HG03280 (cell line): Measurements from ENCODE around the gene INPP4B.
"Not testable (repeated sequence)": the region's sequence is repeated elsewhere in the genome, so short reads cannot be mapped to it uniquely, and the experiment has no call there.

ENCODE experiments used
- ATAC-seq: cut with Tn5 transposase; IDR thresholded peaks from one replicate; pipeline ENCODE4 v1.9.1; 2021; ENCODE audit warnings: mild to moderate bottlenecking, moderate library complexity; ENCODE audit not compliant: unreplicated experiment

The INPP4B gene

GRCh38 chr4:142419712-142420111 lies 426.4 kb downstream of the INPP4B start:
- no peak for ATAC-seq

GRCh38 chr4:142418697-142419096 lies 427.4 kb downstream of the INPP4B start:
- no peak for ATAC-seq

DNA sequence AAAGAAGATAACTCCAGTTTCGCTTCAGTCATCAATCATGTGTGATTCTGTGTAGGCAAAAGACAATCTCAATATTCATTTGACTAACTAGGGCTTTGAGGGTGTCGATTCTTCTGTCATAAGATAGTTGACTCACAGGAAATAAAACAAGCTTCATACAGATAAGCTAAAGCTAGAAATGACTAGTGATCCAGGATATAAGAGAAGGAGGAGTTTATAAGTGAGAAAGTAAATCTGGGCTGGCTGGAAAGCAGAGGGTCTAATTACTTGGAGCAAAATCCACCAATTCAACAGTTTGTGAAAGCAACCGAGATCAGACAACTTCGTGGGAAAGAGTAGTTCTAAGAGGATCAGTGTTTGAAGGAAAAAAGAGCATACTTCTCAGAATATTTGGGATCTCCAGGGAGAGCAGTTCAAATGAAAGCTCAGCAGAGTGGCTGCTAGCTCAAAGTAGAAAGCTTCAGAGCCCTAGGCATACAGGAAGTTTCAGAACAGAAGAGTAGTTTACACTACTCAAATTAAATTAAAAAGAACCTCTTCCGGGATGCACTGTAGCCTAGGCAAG lies 429.3 kb downstream of the INPP4B start:
- no peak for ATAC-seq

- ATAC-seq: no peak
Measured at GRCh38 chr4:142416121-142416520, 430.0 kb downstream of the INPP4B start.

- ATAC-seq: no peak
Measured at GRCh38 chr4:142414366-142414990, 431.6 kb downstream of the INPP4B start.

DNA sequence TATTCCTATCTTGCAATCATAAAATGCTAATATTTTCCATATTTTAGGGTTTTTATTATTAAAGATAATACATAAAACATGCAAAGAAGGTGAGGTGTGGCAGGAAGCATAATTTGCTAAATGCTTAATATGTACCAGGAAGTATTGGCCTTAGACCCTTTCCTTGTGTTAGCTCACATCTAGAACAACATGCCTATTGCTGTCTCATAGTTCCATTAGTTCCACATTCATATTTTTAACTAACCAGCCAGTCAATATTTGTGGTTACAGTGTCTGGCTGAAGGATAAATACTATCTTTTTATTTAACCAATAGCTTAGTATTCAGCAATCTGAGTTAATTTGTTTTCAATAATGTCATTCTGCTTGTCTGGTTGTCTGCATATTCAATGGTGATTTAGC lies 432.6 kb downstream of the INPP4B start:
- no peak for ATAC-seq

DNA sequence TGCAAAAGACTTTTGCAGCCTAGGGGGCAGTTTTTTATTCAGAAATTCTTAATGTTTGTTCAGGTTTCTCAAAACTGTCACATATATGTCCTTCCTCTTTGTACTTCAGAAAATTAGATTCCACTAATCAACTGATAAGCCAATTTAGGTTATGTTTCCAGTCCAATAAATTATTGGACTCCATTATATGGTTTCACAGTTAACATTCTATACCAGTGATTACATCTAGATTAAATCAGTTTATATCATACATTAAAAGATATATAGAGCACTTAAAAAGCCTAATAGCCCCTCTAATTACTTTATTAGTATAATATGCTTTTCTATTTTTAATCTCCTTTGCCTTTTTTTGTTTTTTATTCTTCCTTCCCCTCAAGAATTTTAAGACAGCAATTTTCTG lies 434.1 kb downstream of the INPP4B start:
- ATAC-seq: no peak

DNA sequence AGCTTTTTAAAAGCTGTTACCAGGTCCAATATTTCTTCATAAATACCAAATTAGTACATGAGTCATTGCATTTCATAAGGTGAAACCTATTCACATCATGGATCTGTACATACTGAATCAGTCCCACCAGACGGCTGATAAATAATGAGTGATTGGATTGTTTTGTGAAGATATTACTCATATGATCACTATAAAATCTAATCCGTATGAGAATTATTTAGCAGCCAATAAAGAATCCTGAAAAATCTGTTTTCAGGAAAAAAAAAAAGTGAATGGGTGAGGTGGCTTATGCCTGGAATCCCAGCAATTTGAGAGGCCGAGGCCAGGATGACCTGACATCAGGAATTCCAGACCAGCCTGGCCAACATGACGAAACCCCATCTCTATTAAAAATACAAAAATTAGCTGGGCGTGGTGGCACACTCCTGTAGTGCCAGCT lies 438.1 kb downstream of the INPP4B start:
- no peak for ATAC-seq

DNA sequence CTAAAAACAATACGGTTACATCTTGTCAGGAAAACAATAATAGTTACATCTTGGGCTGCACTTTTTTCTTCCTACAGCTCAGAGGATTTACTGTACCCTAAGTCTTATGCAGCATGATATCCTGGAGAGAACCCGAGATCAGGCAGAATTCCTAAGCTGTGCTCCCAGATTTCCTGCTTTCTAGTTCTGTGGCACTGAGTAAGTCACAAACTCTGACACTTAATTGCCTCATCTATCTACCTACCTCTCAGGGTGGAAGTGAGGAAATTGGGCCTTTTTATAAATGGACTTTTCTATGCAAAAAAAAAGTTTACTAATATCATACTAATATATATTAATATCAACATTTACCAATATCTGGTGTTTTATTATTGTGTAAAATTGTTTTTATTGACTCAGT lies 438.5 kb downstream of the INPP4B start:
- ATAC-seq: no peak

- ATAC-seq: no peak
Measured at GRCh38 chr4:142406917-142407501, 439.1 kb downstream of the INPP4B start.

DNA sequence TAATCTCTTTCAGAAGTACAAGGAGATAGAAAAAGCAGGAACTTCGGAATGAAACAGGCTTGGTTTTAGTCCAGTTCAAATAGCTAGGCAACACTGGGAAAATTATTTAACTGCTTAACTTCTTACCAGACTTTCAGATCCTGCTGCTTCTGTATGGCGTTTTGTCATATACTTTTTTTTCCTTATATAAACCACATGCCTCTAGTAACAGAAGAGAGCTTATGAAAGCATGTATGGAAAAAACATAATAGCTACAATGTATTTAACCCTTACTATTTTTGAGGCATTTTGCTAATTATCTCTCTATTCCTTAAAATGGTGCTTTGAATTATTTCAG lies 439.6 kb downstream of the INPP4B start:
- ATAC-seq: no peak

DNA sequence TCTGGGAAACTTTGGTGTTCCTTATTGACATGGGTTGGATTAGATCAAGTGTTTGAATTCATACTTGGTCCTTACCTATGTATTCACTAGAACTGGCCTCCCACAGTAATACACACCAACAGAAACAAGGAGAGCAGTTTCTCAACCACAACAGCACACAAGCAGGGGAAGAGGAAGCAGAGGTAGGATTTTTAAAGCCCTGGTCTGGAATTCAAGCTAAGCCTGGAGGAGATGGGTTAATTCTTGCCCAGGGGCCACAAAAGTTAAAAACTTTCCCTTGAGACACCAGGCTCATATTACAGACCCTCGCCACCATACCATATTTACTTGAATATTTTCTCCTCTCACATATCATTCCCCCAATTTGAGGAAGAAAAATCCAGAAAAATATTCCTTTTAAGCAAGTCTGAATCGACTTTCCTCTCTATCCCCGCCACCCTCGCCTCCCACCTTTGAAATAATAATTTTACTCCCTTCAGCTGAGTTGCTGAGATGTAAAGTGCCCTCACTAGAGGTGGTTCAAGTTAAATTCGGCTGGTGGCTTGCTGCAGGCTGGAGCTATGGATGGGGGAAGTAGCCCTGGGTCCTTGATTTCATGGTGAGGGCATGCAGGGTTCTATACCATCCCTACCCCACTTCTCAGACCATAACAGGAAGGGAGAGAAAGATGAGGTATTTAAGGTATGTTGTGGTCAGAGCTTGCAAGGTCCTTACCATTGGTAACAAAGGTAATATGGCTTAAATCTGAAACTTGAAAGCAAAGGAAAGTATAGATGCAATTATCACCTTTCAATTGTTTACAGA lies 440.2 kb downstream of the INPP4B start:
- ATAC-seq: no peak

- ATAC-seq: no peak
Measured at GRCh38 chr4:142405021-142405694, 440.9 kb downstream of the INPP4B start.

DNA sequence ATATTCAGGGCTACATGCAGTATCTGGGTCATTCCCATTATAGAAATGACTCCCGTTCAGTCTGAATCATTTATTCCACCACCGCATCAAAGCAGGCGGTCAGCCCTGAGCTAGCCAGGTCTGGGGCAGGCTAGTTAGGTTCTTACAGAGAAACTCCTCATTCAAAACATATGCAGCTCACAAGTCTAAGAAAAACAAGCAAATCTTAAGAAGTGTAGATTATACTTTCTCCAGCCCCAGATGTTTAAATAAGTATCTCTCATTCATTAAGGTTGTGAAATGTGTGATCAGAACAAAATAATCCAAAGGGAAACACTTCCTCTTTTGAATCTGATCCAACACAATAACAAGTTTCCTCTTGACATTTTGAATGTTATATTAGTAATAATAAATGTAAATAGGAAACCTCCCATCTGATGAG lies 441.9 kb downstream of the INPP4B start:
- ATAC-seq: no peak

- ATAC-seq: no peak
Measured at GRCh38 chr4:142402900-142403299, 443.2 kb downstream of the INPP4B start.

DNA sequence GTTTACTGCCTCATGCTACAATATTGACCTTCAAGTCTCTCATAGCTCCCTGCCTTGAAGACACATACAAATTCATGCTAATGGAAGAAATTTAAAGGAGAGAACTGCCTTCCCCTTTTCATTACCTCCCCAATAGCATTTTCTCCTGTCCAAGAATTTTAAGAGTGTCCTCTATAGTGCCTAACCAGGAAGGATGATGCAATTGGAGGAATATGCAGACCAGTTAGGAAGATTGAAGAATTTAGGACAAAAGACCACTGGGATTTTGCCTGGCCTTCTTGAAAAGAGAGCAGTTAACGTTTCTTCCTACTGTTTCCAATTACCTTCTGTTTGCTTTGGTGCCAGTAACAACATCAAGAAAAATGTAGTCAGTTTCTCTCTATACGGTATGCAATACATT lies 443.9 kb downstream of the INPP4B start:
- no peak for ATAC-seq

DNA sequence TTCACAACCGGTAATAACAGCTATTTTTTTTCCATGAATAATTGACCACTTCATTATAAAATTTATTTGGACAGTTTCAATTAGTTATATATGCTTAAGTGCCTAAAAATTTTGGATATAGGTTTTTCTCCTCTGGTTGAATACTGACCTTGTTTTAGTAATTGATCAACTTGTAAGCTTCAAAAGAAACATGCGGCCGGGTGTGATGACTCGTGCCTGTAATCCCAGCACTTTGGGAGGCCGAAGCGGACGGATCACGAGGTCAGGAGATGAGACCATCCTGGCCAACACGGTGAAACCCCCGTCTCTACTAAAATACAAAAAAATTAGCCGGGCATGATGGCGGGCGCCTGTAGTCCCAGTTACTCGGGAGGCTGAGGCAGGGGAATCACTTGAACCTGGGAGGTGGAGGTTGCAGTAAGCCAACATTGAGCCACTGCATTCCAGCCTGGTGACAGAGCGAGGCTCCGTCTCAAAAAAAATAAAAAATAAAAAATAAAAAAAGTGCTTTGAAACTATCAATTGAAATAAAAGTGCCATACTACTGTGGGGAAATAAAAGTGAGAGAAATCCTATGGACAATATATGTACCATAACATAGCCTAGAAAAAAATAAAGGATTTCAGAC lies 448.6 kb downstream of the INPP4B start:
- ATAC-seq: not testable (repeated sequence)

- no peak for ATAC-seq
Measured at GRCh38 chr4:142396279-142396678, 449.8 kb downstream of the INPP4B start.

DNA sequence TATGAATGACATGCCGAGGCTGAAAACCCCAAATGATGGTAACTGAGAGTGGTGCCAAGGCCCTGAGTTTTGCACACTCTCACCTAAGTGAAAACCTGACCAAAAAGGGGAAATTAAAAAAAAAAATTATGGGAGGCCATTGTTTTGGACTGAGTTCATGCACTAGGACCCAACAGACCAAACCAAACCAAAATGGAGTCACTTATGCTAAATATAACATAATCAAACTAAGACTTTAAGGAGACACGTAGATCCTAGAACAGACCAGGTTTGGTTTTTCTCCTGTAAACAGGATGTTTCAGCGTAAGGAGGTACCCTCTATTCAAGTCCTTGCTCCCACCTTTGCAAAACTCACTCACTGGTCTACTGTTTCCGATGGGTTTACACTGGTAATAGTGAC lies 453.0 kb downstream of the INPP4B start:
- ATAC-seq: no peak

- ATAC-seq: no peak
Measured at GRCh38 chr4:142386856-142387255, 459.2 kb downstream of the INPP4B start.

- no peak for ATAC-seq
Measured at GRCh38 chr4:142386449-142386848, 459.7 kb downstream of the INPP4B start.
